ENCODE data around the gene ZCWPW2. TPM values are rescaled to one million over a fixed set of nuclear protein-coding genes. Genes with fewer than 3 reads are reported as not detected.

The ZCWPW2 gene, protein sequence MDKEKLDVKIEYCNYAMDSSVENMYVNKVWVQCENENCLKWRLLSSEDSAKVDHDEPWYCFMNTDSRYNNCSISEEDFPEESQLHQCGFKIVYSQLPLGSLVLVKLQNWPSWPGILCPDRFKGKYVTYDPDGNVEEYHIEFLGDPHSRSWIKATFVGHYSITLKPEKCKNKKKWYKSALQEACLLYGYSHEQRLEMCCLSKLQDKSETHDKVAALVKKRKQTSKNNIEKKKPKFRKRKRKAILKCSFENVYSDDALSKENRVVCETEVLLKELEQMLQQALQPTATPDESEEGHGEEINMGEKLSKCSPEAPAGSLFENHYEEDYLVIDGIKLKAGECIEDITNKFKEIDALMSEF
- total RNA-seq, result under 1 TPM in 1 of 2 experiments, not detected in 1; 0.17 TPM

DNA sequence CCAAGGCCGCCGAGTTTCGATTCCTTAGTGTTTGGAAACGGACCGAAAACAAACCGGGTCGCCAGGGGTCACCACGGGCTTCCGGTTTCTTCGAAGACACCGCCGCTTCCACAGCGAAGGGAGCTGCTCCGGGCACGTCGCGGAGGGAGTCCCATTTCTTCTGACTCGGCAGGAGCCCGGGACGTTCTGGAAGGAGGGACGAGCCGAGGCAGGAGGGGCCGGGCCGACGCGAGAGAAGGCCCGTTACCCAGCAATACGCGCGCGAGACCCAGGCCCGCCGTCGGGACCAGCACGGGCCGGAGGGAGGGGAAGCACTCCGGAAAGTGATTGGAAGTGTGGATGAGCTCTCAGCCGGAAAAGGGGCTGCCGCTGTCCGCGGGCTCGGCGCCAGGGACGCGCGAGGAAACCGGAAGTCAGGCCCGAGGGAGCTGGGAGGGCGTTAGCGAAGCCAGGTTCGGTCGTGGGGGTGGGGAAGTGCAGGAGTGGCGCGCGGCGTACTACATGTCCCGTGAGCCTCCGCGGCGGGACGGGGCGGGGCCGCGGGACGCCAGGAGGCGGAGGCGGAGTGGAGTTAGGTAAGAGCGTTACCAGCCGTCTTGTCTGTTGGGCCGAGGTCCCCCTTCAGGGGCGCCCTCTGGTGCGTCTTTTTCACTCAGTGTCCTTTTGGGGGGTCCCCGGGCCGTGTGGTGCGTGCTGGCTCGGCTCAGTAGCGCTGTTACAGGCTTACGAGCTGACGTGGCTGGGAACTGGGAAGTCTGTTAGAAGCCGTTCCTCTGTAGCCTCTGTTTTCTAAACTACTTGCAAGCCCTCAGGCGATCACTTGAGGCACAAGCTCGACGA is at the start of gene ZCWPW2, which contains the start of gene AZI2:
Gene ZCWPW2, plus strand, starts transcription at position 93 of the 840 bp plus-strand sequence. CDS start 64,348 bp downstream, outside the sequence.
Gene AZI2, minus strand, starts transcription at position 196 of the 840 bp plus-strand sequence. CDS start 8,207 bp downstream, outside the sequence.
- peaks cover 17% of the 10 kb centered on the region for H3K36me3 Mint-ChIP-seq (ENCODE audit: low read depth)
- H3K9me3 Mint-ChIP-seq, result peaks cover 8% of the 10 kb centered on the region
- H3K4me3 Mint-ChIP-seq, result peak within 1 kb of the TSS; percentile 88
- peak within 1 kb of the TSS; percentile 92 for H3K27ac Mint-ChIP-seq
- H3K4me1 Mint-ChIP-seq (ENCODE audit: low read depth), result peaks cover 36% of the 10 kb centered on the region
- H3K27me3 Mint-ChIP-seq (ENCODE audit: low read depth), result no peaks in the 10 kb centered on the region
- intact Hi-C loops (cut with micrococcal nuclease), result loop anchor here (1.0 to 10.0 kb wide), 9 partner anchors 23 to 1996 kb away; partner anchors contain the start of genes CMC1, NEK10 and SLC4A7
- DNase-seq, result peak; percentile 93
- CTCF ChIA-PET, result interaction anchor here (0.6 to 2.0 kb wide), 3 partner anchors 13 to 670 kb away, joined by 3 to 5 read pairs (median 3); no protein-coding TSS in a partner anchor

DNA sequence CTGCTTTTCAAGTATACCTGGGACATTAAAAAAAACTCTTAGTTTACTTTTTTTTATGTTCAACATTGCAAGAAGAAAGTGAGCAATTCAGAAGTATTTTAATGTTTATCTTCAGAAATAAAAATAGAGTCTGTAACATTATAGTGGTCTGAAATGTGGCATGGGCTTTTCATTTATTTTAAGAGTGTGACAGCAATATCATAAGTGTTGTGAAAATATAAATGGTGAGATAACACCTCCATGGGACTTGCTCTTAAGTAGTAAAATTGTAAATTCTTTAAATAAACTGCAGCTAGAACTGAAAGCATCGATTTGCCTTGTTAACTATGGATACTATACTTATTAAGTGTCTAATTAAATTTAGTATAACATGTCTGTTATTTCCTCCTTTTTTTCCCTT is 48.8 kb upstream of the ZCWPW2 start:
- no peak for DNase-seq
- Mint-ChIP-seq H3K4me1 (ENCODE audit: low read depth) (peaks cover 10% of the 10 kb centered on the region), H3K36me3 (ENCODE audit: low read depth) (peaks cover 6% of the 10 kb centered on the region), H3K27me3 (ENCODE audit: low read depth) (no peaks in the 10 kb centered on the region), H3K9me3 (no peaks in the 10 kb centered on the region), H3K4me3 (no peak overlapping the region), H3K27ac (no peak overlapping the region)
- CTCF ChIA-PET, result interaction anchor here (0.7 to 0.8 kb wide), 2 partner anchors 11 to 164 kb away, joined by 3 to 5 read pairs; no protein-coding TSS in a partner anchor
- intact Hi-C loops (cut with micrococcal nuclease), result no loop called here

DNA sequence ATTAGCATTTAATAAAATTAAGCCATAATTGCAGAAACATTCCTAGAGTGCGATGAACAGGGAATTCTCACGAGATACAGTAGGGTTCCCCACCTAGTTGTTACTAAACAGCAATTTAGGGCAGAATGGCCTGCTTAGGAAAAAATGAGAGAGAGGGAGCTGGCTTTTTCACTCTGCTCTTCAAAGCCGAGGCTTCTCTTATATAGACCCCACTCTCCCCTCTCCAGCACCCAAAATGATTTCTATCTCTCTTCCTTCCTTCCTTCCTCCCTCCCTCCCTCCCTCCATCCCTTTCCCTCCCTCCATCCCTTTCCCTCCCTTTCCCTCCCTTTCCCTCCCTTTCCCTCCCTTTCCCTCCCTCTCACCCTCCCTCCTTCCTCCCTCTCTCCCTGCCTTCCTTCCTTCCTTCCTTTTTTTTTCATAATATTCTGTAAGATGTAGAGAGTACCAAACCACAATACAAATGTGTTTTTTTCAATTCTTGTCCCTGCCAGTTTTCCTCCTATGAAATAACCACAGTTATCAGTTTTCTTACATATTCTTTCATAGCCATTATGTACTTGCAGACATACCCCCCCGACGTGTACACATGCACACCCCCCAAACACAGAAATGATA is 48.1 kb upstream of the ZCWPW2 start:
- Mint-ChIP-seq H3K27ac (no peak overlapping the region), H3K27me3 (ENCODE audit: low read depth) (no peaks in the 10 kb centered on the region), H3K4me3 (no peak overlapping the region), H3K4me1 (ENCODE audit: low read depth) (peaks cover 6% of the 10 kb centered on the region), H3K9me3 (no peaks in the 10 kb centered on the region), H3K36me3 (ENCODE audit: low read depth) (peaks cover 6% of the 10 kb centered on the region)
- intact Hi-C loops (cut with micrococcal nuclease), result no loop called here
- DNase-seq, result no peak
- CTCF ChIA-PET, result interaction anchor here (0.7 to 0.8 kb wide), 2 partner anchors 10 to 163 kb away, joined by 3 to 5 read pairs; no protein-coding TSS in a partner anchor

DNA sequence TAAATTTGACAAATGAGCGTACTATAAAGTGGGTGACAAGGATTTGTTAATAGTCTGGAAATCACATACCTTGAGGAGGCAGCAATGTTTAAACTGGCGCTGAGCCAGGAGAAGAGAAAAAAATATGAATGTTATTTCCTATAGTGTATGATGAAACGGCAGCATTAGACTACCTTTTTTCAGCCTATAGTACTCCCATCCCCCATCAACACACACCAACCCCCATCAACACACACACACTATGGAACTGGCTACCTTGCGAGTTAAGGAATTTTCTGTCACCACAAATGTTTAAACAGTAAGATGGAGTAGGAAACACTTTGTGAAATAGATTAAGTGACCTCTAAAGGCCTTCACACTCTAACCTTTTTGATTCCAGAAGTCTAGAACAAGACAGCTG is 46.8 kb upstream of the ZCWPW2 start:
- CTCF ChIA-PET, result no interaction called here
- Mint-ChIP-seq H3K36me3 (ENCODE audit: low read depth) (peaks cover 7% of the 10 kb centered on the region), H3K9me3 (no peaks in the 10 kb centered on the region), H3K27ac (no peak overlapping the region), H3K27me3 (ENCODE audit: low read depth) (no peaks in the 10 kb centered on the region), H3K4me3 (no peak overlapping the region), H3K4me1 (ENCODE audit: low read depth) (peaks cover 2% of the 10 kb centered on the region)
- no peak for DNase-seq
- intact Hi-C loops (cut with micrococcal nuclease), result no loop called here

DNA sequence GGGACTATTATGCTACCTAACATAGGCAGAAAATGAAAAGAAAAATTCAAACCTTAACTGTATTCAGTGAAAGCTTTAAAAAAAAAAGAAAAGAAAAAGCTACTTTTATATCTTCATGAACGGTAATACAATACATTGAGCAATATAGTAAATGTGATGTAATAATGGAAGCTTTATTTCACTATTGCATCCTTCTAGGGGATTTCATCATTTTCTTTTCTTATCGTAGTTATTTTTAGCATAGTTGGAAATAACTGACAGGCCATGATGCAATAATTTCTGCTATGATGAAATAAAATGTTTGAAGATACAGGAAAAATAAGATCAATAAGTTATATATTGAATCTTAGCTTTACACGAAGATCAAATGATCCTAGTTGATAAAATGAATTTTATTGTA is 40.3 kb upstream of the ZCWPW2 start:
- H3K36me3 Mint-ChIP-seq (ENCODE audit: low read depth), result peaks cover 3% of the 10 kb centered on the region
- H3K4me1 Mint-ChIP-seq (ENCODE audit: low read depth), result peaks cover 15% of the 10 kb centered on the region
- H3K4me3 Mint-ChIP-seq, result no peak overlapping the region
- CTCF ChIA-PET, result interaction anchor here (0.5 to 1.3 kb wide), 4 partner anchors 9 to 360 kb away, joined by 3 to 7 read pairs (median 4); no protein-coding TSS in a partner anchor
- no peak for DNase-seq
- H3K27ac Mint-ChIP-seq, result no peak overlapping the region
- intact Hi-C loops (cut with micrococcal nuclease), result no loop called here
- H3K9me3 Mint-ChIP-seq, result no peaks in the 10 kb centered on the region
- H3K27me3 Mint-ChIP-seq (ENCODE audit: low read depth), result no peaks in the 10 kb centered on the region

DNA sequence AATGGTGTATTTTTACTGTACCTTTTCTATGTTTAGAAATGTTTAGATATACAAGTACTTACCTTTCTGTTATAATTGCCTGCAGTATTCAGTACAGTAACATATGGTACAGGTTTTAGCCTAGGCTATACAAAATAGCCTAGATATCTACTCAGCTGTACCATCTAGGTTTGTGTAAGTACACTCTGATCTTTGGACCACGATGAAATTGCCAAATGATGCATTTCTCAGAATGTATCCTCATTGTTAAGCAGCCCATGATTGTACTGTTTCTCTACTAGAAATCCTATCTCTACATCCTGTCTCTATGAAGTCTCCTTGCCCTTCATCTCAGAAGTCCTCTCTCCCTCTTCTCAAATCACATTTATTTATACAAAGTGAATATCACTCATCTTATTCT is 32.8 kb upstream of the ZCWPW2 start:
- CTCF ChIA-PET, result interaction anchor here (0.7 kb wide), 1 partner anchor 345 kb away, joined by 5 read pairs; no protein-coding TSS in a partner anchor

DNA sequence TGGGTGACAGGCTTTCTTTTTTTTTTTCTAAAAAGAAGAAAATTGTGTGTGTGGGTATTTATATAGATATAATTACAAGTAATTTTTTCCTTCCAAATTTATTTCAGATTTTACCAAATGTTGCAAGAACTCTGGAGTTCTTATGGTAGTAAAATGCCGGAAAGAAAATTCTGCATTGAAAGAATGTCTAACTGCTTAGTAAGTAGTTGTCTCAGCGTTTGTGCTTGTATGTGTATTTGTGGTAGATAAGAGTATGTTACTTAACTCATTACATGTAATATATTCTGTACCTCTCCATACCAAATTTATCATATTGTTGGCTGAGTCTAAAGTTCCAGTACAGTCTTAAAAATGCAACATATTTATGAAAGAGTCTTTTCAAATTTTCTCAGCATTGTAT is 32.3 kb upstream of the ZCWPW2 start:
- Mint-ChIP-seq H3K27ac (no peak overlapping the region), H3K27me3 (ENCODE audit: low read depth) (no peaks in the 10 kb centered on the region), H3K36me3 (ENCODE audit: low read depth) (peaks cover 6% of the 10 kb centered on the region), H3K4me3 (no peak overlapping the region), H3K9me3 (no peaks in the 10 kb centered on the region), H3K4me1 (ENCODE audit: low read depth) (no peaks in the 10 kb centered on the region)
- CTCF ChIA-PET, result interaction anchor here (0.7 kb wide), 1 partner anchor 346 kb away, joined by 5 read pairs; no protein-coding TSS in a partner anchor
- no peak for DNase-seq
- intact Hi-C loops (cut with micrococcal nuclease), result no loop called here

More for the DNA sequence above, 32.8 kb upstream of the ZCWPW2 start:
- Mint-ChIP-seq H3K27me3 (ENCODE audit: low read depth) (no peaks in the 10 kb centered on the region), H3K9me3 (no peaks in the 10 kb centered on the region), H3K36me3 (ENCODE audit: low read depth) (peaks cover 4% of the 10 kb centered on the region), H3K27ac (no peak overlapping the region), H3K4me3 (no peak overlapping the region), H3K4me1 (ENCODE audit: low read depth) (no peaks in the 10 kb centered on the region)
- no peak for DNase-seq
- intact Hi-C loops (cut with micrococcal nuclease), result no loop called here

DNA sequence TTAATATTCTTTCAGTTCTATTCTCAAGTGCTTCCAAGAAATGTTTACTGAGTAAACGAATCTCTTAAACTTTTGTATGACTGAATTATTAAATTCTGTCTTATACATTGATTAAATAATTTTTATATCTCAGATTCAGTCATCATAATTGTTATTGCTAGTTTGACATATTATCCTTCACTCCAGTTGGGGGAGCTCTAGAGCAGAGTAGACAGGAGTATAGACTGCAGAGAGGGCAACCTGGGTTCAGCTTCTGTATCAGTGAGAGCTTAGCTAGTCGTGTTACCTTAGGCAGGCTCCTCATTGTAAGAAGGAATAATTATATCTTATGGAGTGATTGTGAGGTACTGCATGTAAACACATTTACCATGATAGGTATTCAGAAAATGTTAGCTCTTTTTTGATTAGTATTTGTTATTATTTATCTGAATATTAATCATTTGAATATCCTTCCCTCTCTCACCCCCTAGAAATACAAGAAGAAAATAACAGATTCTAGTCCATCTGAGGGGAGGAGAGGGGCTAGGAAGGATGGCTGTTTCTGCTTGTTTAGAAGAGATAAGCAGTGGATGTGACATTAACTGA is 31.0 kb upstream of the ZCWPW2 start:
- DNase-seq, result peak; percentile 18
- no peaks in the 10 kb centered on the region for H3K27me3 Mint-ChIP-seq (ENCODE audit: low read depth)
- H3K4me1 Mint-ChIP-seq (ENCODE audit: low read depth), result no peaks in the 10 kb centered on the region
- intact Hi-C loops (cut with micrococcal nuclease), result loop anchor here (1.0 kb wide), 1 partner anchor 9 kb away; no protein-coding TSS in a partner anchor
- H3K36me3 Mint-ChIP-seq (ENCODE audit: low read depth), result peaks cover 8% of the 10 kb centered on the region
- H3K9me3 Mint-ChIP-seq, result no peaks in the 10 kb centered on the region
- H3K4me3 Mint-ChIP-seq, result no peak overlapping the region
- CTCF ChIA-PET, result interaction anchor here (0.7 to 1.2 kb wide), 9 partner anchors 9 to 968 kb away, joined by 3 to 12 read pairs (median 4); partner anchors contain the start of gene EOMES
- H3K27ac Mint-ChIP-seq, result no peak overlapping the region

DNA sequence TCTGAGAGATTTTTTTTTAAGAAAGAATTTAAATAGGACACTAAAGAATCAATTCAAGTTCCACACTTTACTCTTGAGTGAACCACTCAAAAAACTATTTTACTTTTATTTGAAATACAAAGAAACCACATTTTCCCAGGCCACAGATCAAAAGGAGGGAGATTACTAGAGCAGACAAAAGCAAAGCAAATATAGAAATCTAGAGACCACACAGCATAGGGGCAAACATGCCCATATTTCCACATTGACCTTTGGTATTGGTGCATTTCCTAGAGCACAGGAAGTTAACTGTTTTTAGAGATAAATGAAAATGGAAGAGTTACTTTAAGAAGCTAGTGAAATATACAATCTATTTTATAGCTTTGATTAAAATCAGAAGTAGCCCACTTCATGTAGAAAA is 27.5 kb upstream of the ZCWPW2 start:
- Mint-ChIP-seq H3K36me3 (ENCODE audit: low read depth) (peaks cover 18% of the 10 kb centered on the region), H3K4me1 (ENCODE audit: low read depth) (peaks cover under 1% of the 10 kb centered on the region), H3K27ac (no peak overlapping the region), H3K9me3 (no peaks in the 10 kb centered on the region), H3K4me3 (no peak overlapping the region), H3K27me3 (ENCODE audit: low read depth) (no peaks in the 10 kb centered on the region)
- no peak for DNase-seq
- intact Hi-C loops (cut with micrococcal nuclease), result no loop called here
- CTCF ChIA-PET, result interaction anchor here (1.0 to 1.8 kb wide), 3 partner anchors 11 to 609 kb away, joined by 3 to 10 read pairs (median 5); no protein-coding TSS in a partner anchor

DNA sequence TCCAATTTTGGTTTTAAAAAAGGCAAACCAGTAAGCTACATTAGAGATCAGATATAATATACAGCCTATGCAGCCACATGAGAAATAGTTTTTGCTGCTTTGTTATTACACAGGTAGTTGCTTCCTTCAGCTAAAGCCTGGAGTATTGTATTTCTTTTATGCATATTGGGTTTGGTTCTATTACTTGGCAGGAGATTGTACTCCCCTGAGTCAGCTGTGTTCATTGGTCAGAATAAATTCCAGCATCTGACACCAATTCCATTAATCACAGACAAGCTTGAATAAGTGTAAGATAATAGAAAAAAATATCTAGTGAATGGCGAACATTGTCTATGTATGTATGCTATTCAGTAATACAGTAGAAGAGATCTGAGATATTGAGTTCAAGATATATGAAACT is 26.1 kb upstream of the ZCWPW2 start:
- no peak for DNase-seq
- CTCF ChIA-PET, result interaction anchor here (0.6 to 1.8 kb wide), 3 partner anchors 12 to 610 kb away, joined by 3 to 10 read pairs (median 3); no protein-coding TSS in a partner anchor
- peaks cover 18% of the 10 kb centered on the region for H3K36me3 Mint-ChIP-seq (ENCODE audit: low read depth)
- H3K4me1 Mint-ChIP-seq (ENCODE audit: low read depth), result peaks cover 9% of the 10 kb centered on the region
- no peak overlapping the region for H3K4me3 Mint-ChIP-seq
- intact Hi-C loops (cut with micrococcal nuclease), result no loop called here
- no peaks in the 10 kb centered on the region for H3K9me3 Mint-ChIP-seq
- no peak overlapping the region for H3K27ac Mint-ChIP-seq
- no peaks in the 10 kb centered on the region for H3K27me3 Mint-ChIP-seq (ENCODE audit: low read depth)

DNA sequence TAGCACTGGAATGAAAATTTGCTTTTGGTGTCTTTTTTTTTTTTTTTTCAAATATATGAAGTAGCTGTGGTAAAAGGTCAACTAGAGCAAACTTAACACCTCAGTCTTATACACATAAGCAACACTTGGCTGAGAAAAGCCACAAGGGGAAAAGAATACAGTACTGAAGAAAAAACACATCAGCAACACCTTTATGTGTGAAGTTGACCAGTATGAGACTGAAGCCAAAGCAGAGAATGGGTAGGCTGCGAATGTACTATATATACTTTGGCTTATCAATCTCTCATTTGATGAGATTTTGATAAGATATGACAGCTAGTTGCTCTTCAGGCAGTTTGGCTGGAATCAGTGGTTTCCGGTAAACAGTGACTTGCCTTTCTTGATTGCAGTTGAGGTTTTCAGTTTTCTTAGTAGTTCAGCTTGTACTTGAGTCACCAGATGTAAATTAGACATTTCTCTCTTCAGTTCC is 22.0 kb upstream of the ZCWPW2 start:
- Mint-ChIP-seq H3K27ac (peak overlapping the region; percentile 37), H3K4me3 (no peak overlapping the region), H3K9me3 (no peaks in the 10 kb centered on the region), H3K4me1 (ENCODE audit: low read depth) (peaks cover 9% of the 10 kb centered on the region), H3K27me3 (ENCODE audit: low read depth) (no peaks in the 10 kb centered on the region), H3K36me3 (ENCODE audit: low read depth) (peaks cover 11% of the 10 kb centered on the region)
- CTCF ChIA-PET, result interaction anchor here (1.5 to 2.2 kb wide), 4 partner anchors 9 to 605 kb away, joined by 3 to 12 read pairs (median 8); partner anchors contain the start of gene EOMES
- peak; percentile 57 for DNase-seq
- intact Hi-C loops (cut with micrococcal nuclease), result loop anchor here (1.0 to 5.0 kb wide), 6 partner anchors 9 to 1014 kb away; partner anchors contain the start of genes AZI2, CMC1 and ZCWPW2

Data from activated naive CD4-positive, alpha-beta T cell treated with anti-CD3 and anti-CD28 coated beads for 36 hours (primary cell).